Measurements from ENCODE around the gene ATMIN.
A peak's percentile ranks its signal among the peaks of the same experiment; 100 is the strongest.

The ATMIN gene

GRCh38 chr16:81035398-81035974 lies at the start of gene ATMIN:
TSS of gene ATMIN (plus strand) at chr16:81035842. CDS start at chr16:81035871, 29 bp downstream.
- peak; percentile 78 to 92 (median 84) for DNase-seq

- no peak for DNase-seq
These were observed 49.1 kb upstream of the ATMIN start for GRCh38 chr16:80986557-80986956.

- no peak for DNase-seq
These were observed 46.9 kb upstream of the ATMIN start for GRCh38 chr16:80988756-80989155.

GRCh38 chr16:80989801-80990200 lies 45.8 kb upstream of the ATMIN start:
- no peak for DNase-seq

DNA sequence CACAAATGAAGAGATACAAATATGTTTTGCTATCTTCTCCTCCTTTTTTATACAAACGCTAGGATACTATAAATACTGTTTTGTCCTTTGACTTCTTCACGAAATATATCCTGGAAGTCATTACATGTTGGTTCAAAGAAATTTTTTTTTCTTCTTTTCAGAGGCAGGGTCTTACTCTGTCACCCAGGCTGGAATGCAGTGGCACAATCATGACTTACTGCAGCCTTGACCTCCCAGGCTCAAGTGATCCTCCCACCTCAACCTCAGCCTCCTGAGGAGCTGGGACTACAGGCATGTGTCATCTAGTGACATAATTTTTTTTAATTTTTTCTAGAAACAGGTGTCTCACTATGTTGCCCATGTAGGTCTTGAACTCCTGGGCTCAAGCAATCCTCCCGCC lies 45.1 kb upstream of the ATMIN start:
- no peak for DNase-seq

DNA sequence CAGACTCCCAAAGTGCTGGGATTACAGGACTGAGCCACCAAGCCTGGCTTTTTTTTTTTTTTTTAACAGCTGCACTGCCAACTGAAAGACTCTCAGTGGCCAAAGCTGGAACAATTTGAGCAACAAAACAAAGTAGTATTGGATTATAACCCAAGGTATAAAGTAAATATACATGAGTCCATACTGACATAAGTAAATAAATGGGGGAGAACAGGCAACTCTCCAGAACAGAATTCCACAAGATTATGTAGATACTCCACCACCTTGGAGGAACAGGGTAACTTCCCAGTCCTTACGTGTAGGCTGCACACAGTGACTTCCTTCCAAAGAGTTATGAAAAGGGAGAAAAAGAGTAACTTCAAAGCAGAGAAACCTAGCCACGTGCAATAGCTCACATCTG lies 44.7 kb upstream of the ATMIN start:
- DNase-seq, result no peak

GRCh38 chr16:80991792-80992430 lies 43.7 kb upstream of the ATMIN start:
- no peak for DNase-seq

GRCh38 chr16:80992676-80993293 lies 42.9 kb upstream of the ATMIN start:
- no peak for DNase-seq

GRCh38 chr16:80993307-80993706 lies 42.3 kb upstream of the ATMIN start:
- no peak for DNase-seq

- DNase-seq, result no peak
These were observed 41.8 kb upstream of the ATMIN start for GRCh38 chr16:80993834-80994233.

GRCh38 chr16:80994451-80994850 lies 41.2 kb upstream of the ATMIN start:
- no peak for DNase-seq

DNA sequence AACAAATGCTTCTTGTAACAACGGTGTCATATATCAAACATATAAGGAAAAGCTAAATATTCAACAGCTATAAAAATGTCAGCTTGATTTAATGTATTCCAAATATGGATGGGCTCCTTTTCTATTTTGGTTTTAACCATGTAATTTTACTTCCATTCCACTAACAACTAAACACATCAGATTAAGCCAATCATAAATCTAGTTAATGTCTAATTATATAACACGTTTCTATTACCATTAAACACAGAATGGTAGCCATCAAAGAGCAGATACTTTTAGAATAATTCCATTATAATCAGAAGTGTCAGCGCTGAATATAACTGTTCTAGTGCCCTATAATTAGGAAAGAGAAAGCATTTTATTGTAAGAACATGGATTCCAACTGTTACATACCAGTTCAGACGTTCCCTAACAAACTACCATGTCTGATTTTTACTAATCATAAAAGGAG lies 38.9 kb upstream of the ATMIN start:
- no peak for DNase-seq

- DNase-seq, result peak in 3 of 6 experiments; percentile 8 to 61 (median 33)
These were observed 38.4 kb upstream of the ATMIN start for GRCh38 chr16:80997139-80997798.

- DNase-seq, result no peak
These were observed 37.5 kb upstream of the ATMIN start for GRCh38 chr16:80997964-80998620.

DNA sequence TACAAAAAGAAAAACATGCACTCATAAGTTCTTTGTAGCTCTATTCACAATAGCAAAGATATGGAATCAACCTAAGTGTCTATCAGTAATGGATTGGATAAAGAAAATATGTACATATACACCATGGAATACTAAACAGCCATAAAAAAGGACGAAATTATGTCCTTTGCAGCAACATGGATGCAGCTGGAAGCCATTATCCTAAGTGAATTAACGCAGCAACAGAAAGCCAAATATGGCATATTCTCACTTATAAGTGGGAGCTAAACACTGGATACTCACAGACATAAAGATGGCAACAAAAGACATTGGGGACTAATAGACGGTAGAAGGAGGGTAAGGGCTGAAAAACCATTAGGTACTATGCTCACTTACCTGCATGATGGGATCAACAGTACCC lies 34.8 kb upstream of the ATMIN start:
- DNase-seq, result peak in 1 of 6 experiments; percentile 4

GRCh38 chr16:81001330-81001729 lies 34.3 kb upstream of the ATMIN start:
- DNase-seq, result no peak

GRCh38 chr16:81003064-81003463 lies 32.6 kb upstream of the ATMIN start:
- DNase-seq, result no peak

DNA sequence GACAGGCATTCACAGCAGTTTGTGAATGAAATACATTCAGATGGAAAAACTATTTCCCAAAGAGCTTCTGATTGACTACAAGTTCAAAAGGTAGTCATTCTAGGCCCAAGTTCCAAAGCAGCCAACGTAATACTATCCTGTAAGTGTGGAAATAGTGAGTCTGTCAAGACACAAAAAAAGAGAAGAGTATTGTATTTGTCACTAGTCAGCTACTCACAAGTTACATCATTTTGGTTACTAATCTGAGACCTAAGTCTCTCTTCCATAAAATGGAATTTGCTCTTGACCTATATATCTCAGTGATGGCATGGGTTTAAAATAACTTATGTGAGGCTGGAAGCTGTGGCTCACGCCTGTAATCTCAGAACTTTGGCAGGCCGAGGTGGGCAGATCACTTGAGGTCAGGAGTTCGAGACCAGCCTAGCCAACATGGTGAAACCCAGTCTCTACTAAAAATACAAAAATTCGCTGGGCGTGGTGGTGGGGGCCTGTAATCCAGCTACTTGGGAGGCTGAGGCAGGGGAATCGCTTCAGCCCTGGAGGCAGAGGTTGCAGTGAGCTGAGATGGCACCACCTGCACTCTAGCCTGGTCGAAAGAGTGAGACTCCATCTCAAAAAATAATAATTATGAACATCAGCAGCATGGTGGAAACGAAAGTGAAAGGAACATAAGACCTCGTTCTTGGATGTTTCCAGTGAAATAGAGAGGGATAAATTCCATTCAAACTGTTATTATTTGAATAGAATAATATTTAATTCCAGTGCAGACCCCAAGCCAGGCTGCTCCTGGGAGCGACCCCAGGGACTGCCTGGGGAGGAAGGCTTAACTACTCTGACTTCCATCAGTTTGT lies 31.8 kb upstream of the ATMIN start:
- peak in 1 of 6 experiments; percentile 1 for DNase-seq

GRCh38 chr16:81004646-81005353 lies 30.8 kb upstream of the ATMIN start:
- DNase-seq, result peak in 3 of 6 experiments; percentile 36 to 71 (median 66)

- DNase-seq, result peak in 1 of 6 experiments; percentile 13
These were observed 30.0 kb upstream of the ATMIN start for GRCh38 chr16:81005610-81006161.

- peak in 2 of 6 experiments; percentile 59 to 69 for DNase-seq
These were observed 29.3 kb upstream of the ATMIN start for GRCh38 chr16:81006211-81006812.
